Upper lobe of left lung (tissue), 4 donors: ENCODE measurements around the gene NUP214.
"Not testable (repeated sequence)": the region's sequence is repeated elsewhere in the genome, so short reads cannot be mapped to it uniquely, and the experiment has no call there.

ENCODE experiments used
- EP300 ChIP-seq, 4 donors: sonication (generic); formaldehyde crosslinking; IDR thresholded peaks; one replicate each; pipeline ENCODE4 v1.5.1; 2017; ENCODE audit warnings: antibody characterized with exemption in 4 of 4, control low read depth in 2 of 4
- POLR2A ChIP-seq, 4 donors: fragments of 450-650 bp; IDR thresholded peaks; one replicate each; pipeline ENCODE4 v1.5.1; 2016 to 2017; ENCODE audit warnings: antibody characterized with exemption in 4 of 4, mild to moderate bottlenecking in 2 of 4
- TF ChIP-seq, protein P1 (sequence below), 6 experiments: fragments of 450-650 bp in 4 of 6; fragments of 200-600 bp in 2 of 6; sonication (generic) in 2 of 6; IDR thresholded peaks; one replicate each; pipeline ENCODE4 v1.5.1; 2016 to 2019; ENCODE audit warnings: antibody characterized with exemption in 6 of 6

GRCh38 chr9:131263033-131263343 is 137.6 kb downstream of the NUP214 start:
- TF ChIP-seq, protein P1, sequence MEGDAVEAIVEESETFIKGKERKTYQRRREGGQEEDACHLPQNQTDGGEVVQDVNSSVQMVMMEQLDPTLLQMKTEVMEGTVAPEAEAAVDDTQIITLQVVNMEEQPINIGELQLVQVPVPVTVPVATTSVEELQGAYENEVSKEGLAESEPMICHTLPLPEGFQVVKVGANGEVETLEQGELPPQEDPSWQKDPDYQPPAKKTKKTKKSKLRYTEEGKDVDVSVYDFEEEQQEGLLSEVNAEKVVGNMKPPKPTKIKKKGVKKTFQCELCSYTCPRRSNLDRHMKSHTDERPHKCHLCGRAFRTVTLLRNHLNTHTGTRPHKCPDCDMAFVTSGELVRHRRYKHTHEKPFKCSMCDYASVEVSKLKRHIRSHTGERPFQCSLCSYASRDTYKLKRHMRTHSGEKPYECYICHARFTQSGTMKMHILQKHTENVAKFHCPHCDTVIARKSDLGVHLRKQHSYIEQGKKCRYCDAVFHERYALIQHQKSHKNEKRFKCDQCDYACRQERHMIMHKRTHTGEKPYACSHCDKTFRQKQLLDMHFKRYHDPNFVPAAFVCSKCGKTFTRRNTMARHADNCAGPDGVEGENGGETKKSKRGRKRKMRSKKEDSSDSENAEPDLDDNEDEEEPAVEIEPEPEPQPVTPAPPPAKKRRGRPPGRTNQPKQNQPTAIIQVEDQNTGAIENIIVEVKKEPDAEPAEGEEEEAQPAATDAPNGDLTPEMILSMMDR (IDR thresholded peaks at IDR 0.05) = not testable (repeated sequence)
- TF ChIP-seq EP300, POLR2A (IDR thresholded peaks at IDR 0.05): not testable (repeated sequence)
